ENCODE results near the gene TRNAU1AP.

The TRNAU1AP gene

DNA sequence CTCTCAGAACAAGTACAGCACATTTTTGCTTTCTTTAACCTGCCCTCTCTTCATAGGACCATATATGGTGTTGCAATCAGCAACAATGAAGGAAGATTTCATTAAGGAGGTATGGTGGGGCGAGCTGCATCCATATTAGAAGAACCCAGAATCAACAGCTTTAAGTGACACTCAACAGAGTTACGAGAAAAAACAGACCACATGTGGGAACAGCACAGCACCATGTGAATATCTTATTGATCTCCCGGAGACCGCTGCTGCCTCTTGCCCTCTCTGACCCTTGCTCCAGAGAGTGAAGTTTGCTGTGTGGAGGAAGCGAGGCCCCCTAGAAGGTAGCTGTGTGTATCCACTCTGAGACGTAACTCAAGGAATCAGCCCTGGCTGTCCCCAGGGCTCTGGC is 52.1 kb downstream of the TRNAU1AP start:
- DNase-seq (ENCODE audit: low read depth), result no peak

- DNase-seq (ENCODE audit: low read depth), result no peak
Observed at GRCh38 chr1:28606771-28607170, 53.9 kb downstream of the TRNAU1AP start.

- no peak for DNase-seq (ENCODE audit: low read depth)
Observed at GRCh38 chr1:28613175-28613574, 60.3 kb downstream of the TRNAU1AP start.

Data from EH (cell line).